GM13977 (cell line): ENCODE measurements around the gene PTPRG.

Experiments used
- DNase-seq: peaks from one replicate; pipeline ENCODE4 v3.0.0; 2012; ENCODE audit warnings: low spot score
- CTCF ChIP-seq: IDR thresholded peaks from 2 replicates; pipeline ENCODE4 v1.5.1; 2012; ENCODE audit warnings: mild to moderate bottlenecking, control low read depth; ENCODE audit not compliant: insufficient read depth; ENCODE audit errors: extremely low read depth, missing control alignments
- in situ Hi-C: fragments of 300-500 bp; cut with MboI; formaldehyde crosslinking; loops from one replicate; pipeline ENCODE4 v1.12.0; 2022; ENCODE audit warnings: low sequenced_read_pairs, low pct_unique_long_range_greater_than_20kb, mixed read lengths, inconsistent platforms; ENCODE audit not compliant: unreplicated experiment

PTPRG gene

GRCh38 chr3:62210011-62210410 lies 648.6 kb downstream of the PTPRG start:
- in situ Hi-C loops = no loop called here
- DNase-seq = no peak
- no peak for TF ChIP-seq CTCF

DNA sequence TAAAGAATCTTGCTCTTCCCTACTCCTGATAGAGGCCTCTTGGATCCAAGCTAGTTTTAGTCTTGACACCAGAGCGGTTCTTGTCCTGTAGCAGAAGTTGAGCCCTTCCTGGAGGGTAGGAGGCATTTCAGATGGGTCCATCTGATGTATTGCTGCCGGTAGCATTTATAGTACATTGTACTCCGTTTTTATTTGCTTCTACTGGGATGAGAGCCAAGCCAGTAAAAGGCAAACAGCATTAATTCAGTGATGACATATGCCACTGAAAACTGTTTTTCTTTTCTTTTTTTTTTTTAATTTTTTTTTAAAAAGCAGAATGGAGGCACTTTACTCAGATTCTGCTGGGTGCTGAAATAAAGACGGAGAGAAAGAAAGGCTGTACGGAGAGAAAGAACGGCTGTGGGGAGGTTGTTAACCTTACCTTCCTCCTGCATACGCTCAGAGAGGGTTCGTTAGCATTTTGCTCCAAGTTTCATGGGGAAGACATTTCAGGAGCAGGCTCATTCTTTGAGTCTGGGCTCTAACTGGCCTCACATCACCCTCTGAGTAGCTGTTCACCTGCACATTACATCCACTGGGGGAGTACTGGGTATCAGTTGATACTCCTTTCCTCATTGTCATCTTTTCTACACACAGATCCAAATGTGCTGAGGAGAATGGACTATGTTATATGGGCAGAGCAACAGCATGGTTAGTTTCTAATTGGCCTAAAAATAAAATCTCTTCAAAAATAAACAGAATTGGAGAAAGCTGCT lies 650.5 kb downstream of the PTPRG start:
- no peak for DNase-seq
- in situ Hi-C loops = no loop called here
- no peak for TF ChIP-seq CTCF

DNA sequence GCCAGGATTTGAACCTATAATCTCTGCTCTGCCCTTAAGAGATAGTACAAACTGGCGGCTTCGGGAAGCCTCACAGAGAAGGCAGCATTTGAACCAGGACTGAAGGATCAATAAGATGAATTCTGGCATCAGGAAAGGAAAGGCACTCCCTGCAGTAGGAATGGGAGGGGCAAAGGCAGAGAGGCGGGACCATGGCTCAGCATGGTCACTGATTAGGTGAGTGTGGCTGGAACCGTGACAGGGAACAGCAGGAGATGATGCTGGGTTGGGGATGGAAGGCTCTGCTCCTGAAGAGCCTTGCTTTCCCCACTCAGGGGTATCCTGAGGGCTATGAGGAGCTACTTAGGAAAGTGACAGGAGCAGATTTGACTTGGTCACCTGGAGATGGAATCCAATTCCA lies 653.5 kb downstream of the PTPRG start:
- in situ Hi-C loops = no loop called here
- no peak for DNase-seq
- no peak for TF ChIP-seq CTCF

DNA sequence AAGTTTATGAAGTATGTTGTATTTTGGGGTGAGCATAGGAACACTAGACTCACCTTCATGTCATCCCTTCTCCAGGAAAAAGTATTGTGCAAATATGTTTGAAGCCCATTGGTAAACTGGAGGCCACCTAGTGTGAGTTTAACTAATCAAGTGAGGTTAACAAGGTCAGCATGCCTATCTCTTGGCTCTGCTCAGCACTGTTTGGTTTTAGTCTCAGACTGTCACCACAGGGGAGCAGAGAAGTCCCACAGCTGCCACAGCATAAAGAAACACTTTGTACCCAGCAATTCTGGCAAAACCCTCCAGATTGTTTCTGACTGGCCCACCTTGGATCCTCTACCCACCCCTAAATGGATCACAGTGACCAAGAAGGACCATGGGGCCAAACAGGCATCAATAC lies 659.2 kb downstream of the PTPRG start:
- no peak for DNase-seq
- TF ChIP-seq CTCF = no peak
- in situ Hi-C loops = no loop called here

DNA sequence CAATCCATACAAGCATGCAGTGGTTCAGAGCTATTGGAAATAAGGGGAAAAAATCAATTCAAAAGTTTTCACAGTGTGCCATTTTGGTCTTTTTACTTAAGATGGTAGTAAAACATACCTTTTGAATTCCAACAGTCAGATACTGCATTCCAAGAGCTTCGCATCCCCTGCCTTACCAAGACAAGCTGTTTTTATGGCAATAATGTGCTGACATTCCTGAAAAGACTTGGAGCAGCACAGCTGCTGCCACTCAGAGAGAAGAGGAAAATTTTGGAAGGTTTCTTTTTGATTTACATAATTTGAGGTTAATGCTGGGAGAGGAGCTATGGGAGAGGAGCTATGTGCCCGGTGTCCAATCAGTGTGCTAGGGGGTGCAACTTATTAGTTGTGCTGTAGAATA lies 663.7 kb downstream of the PTPRG start:
- in situ Hi-C loops = no loop called here
- DNase-seq = no peak
- TF ChIP-seq CTCF = no peak

DNA sequence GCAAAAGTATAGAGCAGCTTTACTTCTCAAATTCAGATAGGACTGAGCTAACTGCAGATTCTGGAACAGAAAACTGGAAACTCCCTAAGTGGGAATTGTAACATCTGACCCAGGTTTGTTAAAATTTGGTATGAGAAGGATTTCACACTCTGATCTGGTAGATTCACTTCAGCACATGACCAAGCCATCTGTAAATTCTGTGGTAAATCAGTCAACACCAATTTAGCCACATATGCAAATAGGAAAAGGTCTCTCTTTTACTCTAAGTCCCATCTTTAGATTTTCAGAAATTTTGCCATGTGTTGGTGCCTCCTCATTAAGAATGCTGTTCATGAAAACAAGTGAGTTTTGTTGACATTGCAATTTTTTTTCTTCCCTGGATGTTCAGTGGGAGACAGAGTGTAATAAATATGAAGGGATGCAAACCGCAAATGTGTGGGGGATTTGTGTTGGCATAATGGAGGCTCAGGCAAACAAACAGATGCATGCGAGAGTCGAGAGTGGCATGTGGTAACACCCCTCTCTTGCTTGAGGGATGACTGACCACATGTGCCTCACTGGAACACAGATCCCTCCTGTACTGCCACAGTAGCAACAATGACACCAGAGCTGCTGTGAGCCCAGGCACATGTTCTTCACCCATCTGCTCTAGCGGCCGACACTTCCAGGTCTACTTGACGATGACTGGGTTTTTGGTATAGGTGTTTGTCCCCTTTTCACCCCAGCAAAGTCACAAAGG lies 665.4 kb downstream of the PTPRG start:
- no peak for DNase-seq
- in situ Hi-C loops = no loop called here
- TF ChIP-seq CTCF = no peak
